Memory B cell (primary cell): Measurements from ENCODE around the gene RNF207.

Source experiments
- ATAC-seq: fragments of 150-1000 bp; cut with Tn5 transposase; 2 replicates; pipeline ENCODE4 v1.10.0; 2021; ENCODE audit warnings: low read depth, mild to moderate bottlenecking, moderate library complexity
- DNase-seq, 2 donors: peaks; one replicate each; pipeline ENCODE4 v3.0.0; 2022; ENCODE audit warnings: low spot score in 2 of 2
- H3K27ac Mint-ChIP-seq: one replicate; pipeline ENCODE4 v1.8.0; 2022; ENCODE audit warnings: mild to moderate bottlenecking, moderate library complexity, mixed read lengths
- H3K27me3 Mint-ChIP-seq: one replicate; pipeline ENCODE4 v1.8.0; 2022; ENCODE audit warnings: mixed read lengths
- H3K36me3 Mint-ChIP-seq: one replicate; pipeline ENCODE4 v1.8.0; 2022; ENCODE audit warnings: mild to moderate bottlenecking, mixed read lengths
- H3K4me1 Mint-ChIP-seq: one replicate; pipeline ENCODE4 v1.8.0; 2022; ENCODE audit warnings: mixed read lengths
- H3K4me3 Mint-ChIP-seq: one replicate; pipeline ENCODE4 v1.8.0; 2022; ENCODE audit warnings: mild to moderate bottlenecking, moderate library complexity, mixed read lengths
- H3K9me3 Mint-ChIP-seq: one replicate; pipeline ENCODE4 v1.8.0; 2022; ENCODE audit warnings: mixed read lengths

The RNF207 gene

DNA sequence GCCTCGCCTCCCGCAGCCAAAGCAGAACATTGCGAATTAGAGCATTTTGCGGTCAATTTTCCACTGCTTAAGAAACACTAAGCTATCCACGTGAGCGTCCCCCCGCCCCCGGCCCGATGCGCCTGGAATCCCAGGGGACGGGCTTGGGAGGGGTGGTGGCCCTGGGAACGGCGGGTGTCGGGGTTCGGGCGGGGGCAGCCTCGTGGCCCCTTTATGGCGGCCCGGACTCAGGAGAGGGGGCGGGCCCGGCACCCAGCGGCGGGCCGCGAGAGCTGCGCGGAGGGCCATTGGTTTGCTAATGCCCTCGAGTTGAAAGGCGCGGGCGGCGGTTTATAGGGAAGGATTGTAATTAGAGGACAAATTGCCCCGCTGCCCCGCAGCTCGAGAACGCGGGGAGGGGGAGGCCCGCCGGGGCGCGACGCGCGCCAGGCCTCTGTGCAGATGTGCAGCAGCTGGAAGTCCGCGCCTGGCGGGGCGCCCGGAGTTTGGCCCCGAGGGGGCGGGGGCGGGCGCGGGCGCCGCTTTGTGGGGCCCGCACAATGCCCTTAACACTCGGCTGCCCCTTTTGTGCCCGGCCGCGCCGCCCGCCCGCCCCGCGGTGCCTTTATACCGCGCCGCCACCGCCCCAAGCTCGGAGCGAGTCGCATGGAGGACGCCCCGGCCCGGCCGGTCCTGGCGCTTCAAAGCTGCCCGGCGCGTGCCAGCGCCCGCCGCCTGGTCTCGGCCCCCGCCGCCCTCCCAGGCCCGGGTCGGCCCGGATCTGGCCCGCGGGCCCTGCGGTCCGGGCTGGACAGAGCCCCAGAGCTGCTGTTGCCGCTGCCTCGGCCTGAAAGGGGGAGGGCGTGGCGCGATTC lies 36.2 kb downstream of the RNF207 start:
- ATAC-seq (no peak), DNase-seq (no peak)
- peak overlapping the region; percentile 12 for H3K27ac Mint-ChIP-seq
- H3K27me3 Mint-ChIP-seq: peaks cover 26% of the 10 kb centered on the region
- no peaks in the 10 kb centered on the region for H3K36me3 Mint-ChIP-seq
- H3K9me3 Mint-ChIP-seq: no peaks in the 10 kb centered on the region
- H3K4me3 Mint-ChIP-seq: no peak overlapping the region
- H3K4me1 Mint-ChIP-seq: peaks cover 10% of the 10 kb centered on the region

DNA sequence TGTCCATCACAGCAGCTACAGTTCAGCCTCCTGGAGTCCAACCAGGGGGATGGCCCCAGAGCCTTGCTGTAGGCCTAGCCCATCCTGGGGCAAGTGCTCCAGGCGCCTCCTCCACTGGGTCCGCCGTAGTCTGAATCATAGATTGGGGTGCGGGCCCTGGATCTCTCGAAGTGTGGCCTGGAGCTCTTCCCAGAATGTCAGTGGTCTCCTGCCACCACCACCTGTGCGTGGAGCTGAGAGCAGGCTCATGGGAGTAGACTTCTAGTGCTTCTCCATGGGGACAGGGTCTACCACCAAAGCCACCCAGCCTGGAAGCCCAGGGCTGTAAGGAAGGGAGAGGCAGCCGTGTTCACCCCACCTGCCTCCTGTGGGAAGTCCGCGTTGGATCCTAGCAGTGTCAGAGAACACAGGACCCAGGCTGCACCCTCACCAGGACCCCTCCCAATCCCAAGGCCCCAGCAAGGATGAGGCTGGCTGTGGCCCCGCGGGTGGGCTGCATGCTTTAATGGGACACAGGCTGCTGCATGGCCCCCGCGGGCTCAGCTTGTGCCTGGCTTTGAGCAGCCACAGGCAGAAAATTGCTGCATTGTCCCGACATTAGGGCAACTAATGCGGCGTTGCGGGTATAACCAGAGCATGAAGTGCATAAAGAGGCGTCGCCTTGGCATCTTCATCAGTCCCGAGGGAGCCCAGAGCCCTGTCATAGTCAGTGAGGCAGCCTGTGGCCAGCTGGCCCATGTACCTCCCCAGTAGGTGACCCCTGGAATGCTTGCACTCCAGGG lies 37.3 kb downstream of the RNF207 start:
- no peaks in the 10 kb centered on the region for H3K36me3 Mint-ChIP-seq
- H3K4me3 Mint-ChIP-seq: no peak overlapping the region
- peaks cover 30% of the 10 kb centered on the region for H3K27me3 Mint-ChIP-seq
- DNase-seq: no peak
- peaks cover 10% of the 10 kb centered on the region for H3K4me1 Mint-ChIP-seq
- no peak for ATAC-seq
- H3K9me3 Mint-ChIP-seq: no peaks in the 10 kb centered on the region
- no peak overlapping the region for H3K27ac Mint-ChIP-seq

DNA sequence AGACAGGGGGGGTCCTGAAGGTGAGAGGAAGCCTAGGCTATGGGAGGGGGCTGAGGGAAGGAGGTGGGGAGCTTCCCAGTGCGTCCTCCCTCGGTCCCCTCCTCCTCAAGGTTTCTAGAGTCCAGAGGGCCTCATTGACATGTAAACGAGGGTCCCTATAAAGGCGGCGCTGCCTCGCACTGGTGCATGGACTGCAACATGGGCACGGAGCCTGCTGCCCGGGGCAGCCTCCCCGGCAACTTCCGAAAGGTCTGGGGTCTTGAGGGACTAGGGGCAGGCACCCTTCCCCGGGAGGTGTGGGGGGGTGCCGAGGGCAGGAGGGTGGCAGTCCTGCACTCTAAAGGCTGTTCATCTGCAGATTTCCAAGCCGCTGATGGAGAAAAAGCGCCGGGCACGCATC lies 38.1 kb downstream of the RNF207 start, which contains the start of gene HES3:
TSS of gene HES3 (plus strand) at position 187 of the 400 bp plus-strand sequence. CDS start at position 374, 187 bp downstream.
- Mint-ChIP-seq H3K27ac (no peak within 1 kb of the TSS), H3K4me1 (peaks cover 10% of the 10 kb centered on the region), H3K36me3 (no peaks in the 10 kb centered on the region), H3K9me3 (no peaks in the 10 kb centered on the region), H3K27me3 (peaks cover 34% of the 10 kb centered on the region), H3K4me3 (no peak within 1 kb of the TSS)
- ATAC-seq (no peak), DNase-seq (no peak)

DNA sequence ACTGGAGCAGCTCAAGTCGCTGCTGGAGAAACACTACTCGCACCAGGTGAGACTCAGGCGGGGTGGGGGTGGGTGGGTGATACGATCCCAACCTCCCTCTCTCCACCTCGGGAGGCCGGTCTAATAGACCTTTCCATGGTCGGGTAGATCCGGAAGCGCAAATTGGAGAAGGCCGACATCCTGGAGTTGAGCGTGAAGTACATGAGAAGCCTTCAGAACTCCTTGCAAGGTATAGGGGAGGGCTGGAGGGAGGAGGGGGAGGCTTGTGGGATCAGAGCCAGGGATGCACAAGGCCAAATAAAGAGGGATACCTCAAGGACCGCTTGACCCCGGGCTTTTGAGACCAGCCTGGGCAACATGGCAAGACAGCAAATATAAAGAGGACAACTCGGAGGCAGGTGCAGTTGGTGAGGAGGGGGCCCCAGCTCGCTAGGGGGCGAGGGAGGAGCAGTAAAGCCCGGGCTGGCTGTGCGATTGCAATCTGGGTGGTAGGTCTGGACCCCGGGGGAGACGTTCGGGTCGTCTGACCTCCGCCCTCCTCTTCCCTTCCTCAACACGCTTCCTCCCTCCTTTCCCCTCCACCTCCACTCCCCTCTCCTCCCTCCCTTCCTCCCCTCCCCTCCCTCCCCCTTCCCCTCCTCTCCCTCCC lies 38.6 kb downstream of the RNF207 start:
- no peaks in the 10 kb centered on the region for H3K36me3 Mint-ChIP-seq
- peaks cover 10% of the 10 kb centered on the region for H3K4me1 Mint-ChIP-seq
- DNase-seq (no peak), ATAC-seq (no peak)
- no peak overlapping the region for H3K27ac Mint-ChIP-seq
- peaks cover 30% of the 10 kb centered on the region for H3K27me3 Mint-ChIP-seq
- no peak overlapping the region for H3K4me3 Mint-ChIP-seq
- H3K9me3 Mint-ChIP-seq: no peaks in the 10 kb centered on the region

DNA sequence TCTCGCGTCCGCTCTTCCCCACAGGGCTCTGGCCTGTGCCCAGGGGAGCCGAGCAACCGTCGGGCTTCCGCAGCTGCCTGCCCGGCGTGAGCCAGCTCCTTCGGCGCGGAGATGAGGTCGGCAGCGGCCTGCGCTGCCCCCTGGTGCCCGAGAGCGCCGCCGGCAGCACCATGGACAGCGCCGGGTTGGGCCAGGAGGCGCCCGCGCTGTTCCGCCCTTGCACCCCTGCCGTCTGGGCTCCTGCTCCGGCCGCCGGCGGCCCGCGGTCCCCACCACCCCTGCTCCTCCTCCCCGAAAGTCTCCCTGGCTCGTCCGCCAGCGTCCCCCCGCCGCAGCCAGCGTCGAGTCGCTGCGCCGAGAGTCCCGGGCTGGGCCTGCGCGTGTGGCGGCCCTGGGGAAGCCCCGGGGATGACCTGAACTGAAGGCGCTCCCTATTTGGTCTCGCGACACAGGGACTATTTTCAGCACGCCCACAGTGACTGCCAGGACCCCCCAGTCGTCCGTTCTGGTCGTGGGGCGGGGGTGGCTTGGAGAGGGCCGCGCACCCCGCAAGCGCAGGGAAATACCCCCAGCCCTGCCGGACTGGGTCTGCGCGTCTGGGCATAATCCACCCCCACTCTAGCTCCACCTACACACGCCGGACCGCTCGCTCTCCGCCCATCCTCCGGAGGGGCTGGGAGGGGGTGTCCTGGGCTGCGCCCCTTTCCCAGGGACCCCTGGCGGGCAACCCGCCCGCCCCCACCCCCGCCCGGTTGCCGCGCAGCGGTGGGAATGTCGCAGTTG lies 39.4 kb downstream of the RNF207 start:
- H3K9me3 Mint-ChIP-seq: no peaks in the 10 kb centered on the region
- ATAC-seq: peak; percentile 70
- H3K4me3 Mint-ChIP-seq: no peak overlapping the region
- H3K27ac Mint-ChIP-seq: no peak overlapping the region
- DNase-seq: peak; percentile 78 to 82
- peaks cover 10% of the 10 kb centered on the region for H3K4me1 Mint-ChIP-seq
- H3K36me3 Mint-ChIP-seq: no peaks in the 10 kb centered on the region
- peaks cover 33% of the 10 kb centered on the region for H3K27me3 Mint-ChIP-seq

DNA sequence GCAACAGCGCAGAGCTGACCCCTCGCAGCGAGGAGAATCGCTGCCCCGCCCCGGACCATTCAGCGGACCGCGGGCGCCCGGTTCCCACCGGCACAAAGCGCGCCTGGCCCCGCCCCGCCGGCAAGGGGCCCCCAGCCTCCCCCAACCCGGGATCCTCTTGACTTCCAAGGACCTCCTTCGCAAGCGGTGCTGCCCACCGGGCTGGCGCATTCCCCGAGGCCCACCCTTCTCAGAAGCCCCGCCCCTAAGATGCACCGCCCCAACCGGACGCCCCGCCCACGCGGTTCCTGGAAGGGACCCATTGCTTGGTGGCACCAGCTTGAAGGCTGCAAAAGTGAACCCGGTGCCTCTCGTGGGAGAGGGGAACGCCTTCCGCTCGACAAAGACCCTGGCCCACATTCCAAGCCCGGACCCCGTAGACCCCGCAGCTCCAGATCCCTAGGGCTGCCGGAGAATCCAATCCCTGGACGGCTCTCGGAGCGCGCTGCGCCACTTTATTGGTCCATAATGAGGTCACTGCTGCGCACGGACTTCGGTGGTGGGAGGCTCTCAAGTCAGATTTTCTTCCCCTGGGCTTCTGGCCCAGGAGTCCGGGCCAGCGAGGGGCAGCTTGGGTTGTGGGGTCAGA lies 40.1 kb downstream of the RNF207 start:
- DNase-seq (no peak), ATAC-seq (no peak)
- Mint-ChIP-seq H3K4me1 (peaks cover 10% of the 10 kb centered on the region), H3K27ac (no peak overlapping the region), H3K36me3 (no peaks in the 10 kb centered on the region), H3K4me3 (no peak overlapping the region), H3K27me3 (peaks cover 36% of the 10 kb centered on the region), H3K9me3 (no peaks in the 10 kb centered on the region)

DNA sequence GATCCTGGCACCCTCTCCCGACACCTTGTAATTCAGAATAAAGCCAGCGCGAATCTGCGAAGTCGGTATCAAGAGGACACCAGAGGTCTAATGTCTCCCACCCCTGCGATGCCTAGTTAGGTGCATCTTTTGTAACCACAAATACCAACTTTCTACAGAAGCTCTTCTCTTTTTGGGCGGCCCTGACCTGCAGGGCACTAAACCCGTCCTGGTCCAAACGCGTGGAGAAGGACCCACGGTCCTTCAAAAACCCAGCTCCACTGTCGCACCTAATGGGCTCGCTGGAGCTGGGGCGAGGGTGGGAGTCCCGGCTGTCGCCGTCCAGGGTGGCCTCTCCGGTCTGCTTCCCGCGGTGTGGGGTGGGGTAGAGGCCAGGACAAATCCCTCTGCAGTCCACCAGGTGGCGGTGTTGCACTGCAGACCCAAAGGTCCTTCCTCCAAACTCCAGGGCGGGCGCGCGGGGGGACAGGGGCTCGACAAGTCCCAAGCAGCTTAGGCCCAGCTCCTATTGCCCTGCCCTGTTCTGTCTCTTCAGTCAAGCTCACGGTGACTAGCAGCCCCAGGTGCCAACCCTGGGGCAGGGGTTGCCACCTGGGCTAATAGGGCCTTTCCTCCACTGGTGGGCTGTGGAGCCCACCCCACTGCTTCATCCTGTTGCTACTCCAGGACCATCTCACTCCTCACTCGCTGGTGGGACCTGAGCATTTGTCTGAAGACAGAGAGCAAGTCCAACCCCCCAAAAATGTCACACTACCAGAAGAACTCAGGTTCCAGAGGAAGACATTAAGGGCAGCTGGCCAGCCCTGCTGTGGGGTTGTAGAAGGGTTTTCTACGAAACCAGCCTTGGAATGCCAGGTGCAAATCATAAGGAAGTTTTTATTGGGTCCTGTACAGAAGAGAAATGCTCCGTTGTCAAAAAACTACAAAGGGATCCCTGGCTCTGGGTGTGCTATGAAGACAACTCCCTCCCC lies 40.9 kb downstream of the RNF207 start:
- no peaks in the 10 kb centered on the region for H3K36me3 Mint-ChIP-seq
- H3K4me3 Mint-ChIP-seq: peak overlapping the region; percentile 57
- H3K9me3 Mint-ChIP-seq: no peaks in the 10 kb centered on the region
- peaks cover 4% of the 10 kb centered on the region for H3K4me1 Mint-ChIP-seq
- H3K27ac Mint-ChIP-seq: peak overlapping the region; percentile 60
- DNase-seq (peak; percentile 74 to 79), ATAC-seq (peak; percentile 73)
- peaks cover 33% of the 10 kb centered on the region for H3K27me3 Mint-ChIP-seq

DNA sequence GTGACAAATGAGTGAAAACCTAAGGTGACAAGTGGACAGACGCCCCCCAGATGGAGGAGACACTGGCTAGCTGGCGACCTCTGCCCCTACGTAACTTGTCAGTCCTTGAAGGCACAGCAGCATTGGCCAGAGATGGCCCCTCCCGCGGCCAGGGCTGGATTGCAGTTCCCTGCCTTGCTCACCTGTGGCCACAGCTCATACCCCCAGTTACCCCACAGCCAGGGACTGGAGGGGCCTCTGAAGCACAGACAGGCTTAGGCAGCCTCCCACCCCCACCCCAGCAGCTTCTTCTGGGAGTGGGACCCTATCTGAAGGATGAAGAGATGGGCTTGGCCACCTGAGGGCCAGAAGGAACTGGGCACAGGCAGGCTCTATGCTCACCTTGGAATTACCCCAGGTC lies 41.7 kb downstream of the RNF207 start:
- DNase-seq (no peak), ATAC-seq (no peak)
- H3K36me3 Mint-ChIP-seq: no peaks in the 10 kb centered on the region
- peaks cover 3% of the 10 kb centered on the region for H3K4me1 Mint-ChIP-seq
- no peak overlapping the region for H3K4me3 Mint-ChIP-seq
- peaks cover 32% of the 10 kb centered on the region for H3K27me3 Mint-ChIP-seq
- H3K9me3 Mint-ChIP-seq: no peaks in the 10 kb centered on the region
- no peak overlapping the region for H3K27ac Mint-ChIP-seq

DNA sequence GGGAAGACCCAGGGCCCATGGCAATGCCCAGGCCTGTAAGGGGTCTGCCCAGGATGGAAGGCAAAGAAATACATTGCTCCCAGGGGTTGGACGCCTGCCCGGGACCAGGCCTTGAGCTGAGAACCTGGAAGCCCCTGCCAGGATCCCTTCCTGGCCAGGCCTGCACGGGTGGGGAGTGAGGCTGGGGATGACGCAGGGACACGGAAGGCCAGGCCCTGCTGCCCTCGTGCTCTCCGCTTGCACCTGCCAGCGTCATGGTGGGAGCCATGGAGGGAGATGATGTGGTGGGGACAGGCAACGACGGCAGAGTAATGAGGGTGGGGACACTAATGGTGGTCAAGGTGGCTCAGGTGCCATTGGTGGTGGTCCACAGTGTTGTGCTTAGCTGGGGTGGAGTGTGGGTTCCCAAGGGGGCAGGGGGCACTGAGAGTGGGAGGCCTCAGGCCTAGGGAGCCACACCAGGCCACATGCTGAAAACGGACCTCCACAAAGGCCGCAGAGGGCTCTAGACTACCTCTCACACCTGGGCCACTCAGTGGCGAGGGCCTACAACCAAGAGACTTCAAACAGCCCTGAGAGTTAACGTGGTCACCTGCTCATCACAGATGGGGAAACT lies 42.4 kb downstream of the RNF207 start:
- H3K9me3 Mint-ChIP-seq: no peaks in the 10 kb centered on the region
- DNase-seq: no peak
- no peak overlapping the region for H3K4me3 Mint-ChIP-seq
- no peaks in the 10 kb centered on the region for H3K36me3 Mint-ChIP-seq
- H3K4me1 Mint-ChIP-seq: peaks cover 3% of the 10 kb centered on the region
- no peak for ATAC-seq
- H3K27me3 Mint-ChIP-seq: peaks cover 29% of the 10 kb centered on the region
- H3K27ac Mint-ChIP-seq: no peak overlapping the region

DNA sequence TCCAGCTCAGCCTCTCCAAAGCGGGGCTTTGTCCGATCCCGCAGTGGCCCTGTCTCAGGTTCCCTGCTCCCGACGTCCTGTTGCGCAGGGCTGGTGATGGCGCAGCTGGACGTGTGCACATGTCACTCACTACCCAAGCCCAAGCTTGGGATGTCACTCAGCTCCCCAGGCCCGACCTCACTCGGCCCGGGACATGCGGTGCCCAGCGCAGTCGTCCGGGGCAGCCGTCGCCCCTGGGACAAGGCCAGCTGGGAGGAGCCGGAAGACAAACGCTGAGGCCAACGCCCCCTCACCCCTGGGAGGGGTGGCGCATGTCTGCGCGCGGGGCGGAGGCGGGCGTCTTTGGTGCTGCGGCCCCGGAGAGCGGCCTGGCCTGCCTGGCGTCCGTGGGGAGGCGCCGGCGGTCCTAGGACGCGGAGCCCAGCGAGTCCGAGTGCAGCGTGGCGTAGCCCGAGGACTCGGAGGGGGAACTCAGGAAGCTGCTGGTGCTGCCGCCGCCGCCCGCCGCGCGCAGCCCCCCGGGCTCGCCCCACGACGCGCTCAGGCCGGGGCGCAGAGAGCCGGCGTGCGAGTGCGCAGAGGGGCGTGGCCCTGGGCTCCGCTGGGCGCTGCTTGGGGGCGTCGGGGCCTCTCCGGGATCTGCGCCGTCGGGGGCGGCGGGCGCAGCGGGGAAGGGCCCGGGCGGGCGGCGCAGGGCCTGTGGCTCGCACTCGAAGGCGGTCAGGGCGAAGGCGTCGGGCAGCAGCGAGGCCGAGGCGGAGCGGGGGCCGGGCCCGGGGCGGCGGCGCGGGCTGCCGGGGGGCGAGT lies 43.2 kb downstream of the RNF207 start:
- no peaks in the 10 kb centered on the region for H3K36me3 Mint-ChIP-seq
- no peak for ATAC-seq
- peaks cover 3% of the 10 kb centered on the region for H3K4me1 Mint-ChIP-seq
- H3K27ac Mint-ChIP-seq: no peak overlapping the region
- H3K4me3 Mint-ChIP-seq: no peak overlapping the region
- peaks cover 26% of the 10 kb centered on the region for H3K27me3 Mint-ChIP-seq
- H3K9me3 Mint-ChIP-seq: no peaks in the 10 kb centered on the region
- DNase-seq: no peak

DNA sequence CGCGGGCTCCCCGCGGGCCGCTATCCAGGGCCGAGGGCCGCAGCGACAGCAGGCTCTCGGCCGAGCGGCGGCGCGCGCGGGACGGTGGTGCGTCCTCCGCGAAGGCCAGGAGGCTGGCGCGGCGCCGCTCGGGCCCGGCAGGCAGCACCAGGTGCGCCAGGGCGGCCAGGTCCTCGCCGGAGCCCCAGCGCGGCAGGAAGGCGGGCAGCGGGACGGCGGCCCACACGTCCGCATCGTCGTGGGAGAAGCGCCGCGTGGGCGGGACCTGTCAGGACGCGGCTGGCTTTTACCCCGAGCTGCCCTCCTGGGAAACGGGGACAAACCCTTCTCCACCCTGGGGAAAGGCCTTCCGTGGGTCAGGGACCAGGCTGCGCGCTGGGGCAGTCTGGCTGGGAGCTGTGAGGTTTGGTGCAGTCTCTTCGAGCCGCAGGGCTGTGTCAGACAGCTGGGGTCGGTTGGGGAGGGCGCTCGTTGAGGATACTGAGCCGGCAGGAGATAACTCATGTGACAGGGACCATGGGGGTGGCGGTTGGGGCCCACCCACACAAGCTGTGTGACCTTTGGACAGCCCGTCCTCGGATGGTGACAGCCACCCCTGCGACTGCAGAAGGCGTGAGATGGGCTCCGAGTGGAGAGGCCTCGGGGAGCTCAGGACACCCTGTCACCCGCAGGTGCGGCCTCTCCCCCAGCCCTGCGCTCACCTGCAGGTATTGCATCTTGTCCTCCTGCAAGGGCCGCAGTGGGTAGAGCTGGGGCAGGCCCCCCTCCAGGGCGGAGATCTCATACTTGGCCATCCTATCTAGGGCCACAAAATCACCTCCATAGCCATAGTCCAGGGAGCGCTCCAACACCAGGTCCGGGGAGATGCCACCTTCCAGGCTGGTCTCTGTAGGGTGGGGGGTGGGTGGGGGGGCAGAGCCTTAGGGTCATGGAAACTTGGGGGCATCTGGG lies 44.1 kb downstream of the RNF207 start:
- H3K27me3 Mint-ChIP-seq: peaks cover 25% of the 10 kb centered on the region
- ATAC-seq: no peak
- H3K4me1 Mint-ChIP-seq: peaks cover 3% of the 10 kb centered on the region
- H3K4me3 Mint-ChIP-seq: no peak overlapping the region
- no peak overlapping the region for H3K27ac Mint-ChIP-seq
- no peaks in the 10 kb centered on the region for H3K36me3 Mint-ChIP-seq
- no peak for DNase-seq
- no peaks in the 10 kb centered on the region for H3K9me3 Mint-ChIP-seq
